SK-N-SH (cell line): Measurements from ENCODE around the gene AUTS2. TPM values are rescaled to one million over a fixed set of nuclear protein-coding genes. Genes with fewer than 3 reads are reported as not detected.

Experiments used
- CTCF ChIA-PET: fragments of 300-600, 350-600 bp; formaldehyde crosslinking; extraction: SDS; loops from one replicate; lab custom pipeline; 2021; lab: Yijun Ruan, JAX
- POLR2A ChIA-PET: fragments of 350-600 bp; sonication (Branson Sonifier 250); formaldehyde crosslinking; extraction: SDS; loops from one replicate; lab custom pipeline; 2020; ENCODE audit warnings: antibody characterized with exemption, inconsistent platforms; lab: Yijun Ruan, JAX
- DNase-seq: peaks from one replicate; pipeline ENCODE4 v3.0.0; 2012
- H2AFZ ChIP-seq: fragments of 200-600 bp; sonication (generic); 2 replicates; pipeline ENCODE4 v1.8.1; 2016; ENCODE audit warnings: antibody characterized with exemption, mild to moderate bottlenecking, low read depth
- H3F3A ChIP-seq: fragments of 200-600 bp; sonication (generic); replicated peaks from 2 replicates; pipeline ENCODE3; 2016; ENCODE audit warnings: antibody characterized with exemption, mild to moderate bottlenecking; ENCODE audit not compliant: insufficient read depth
- H3K27ac ChIP-seq, 2 experiments: fragments of 200-500 bp in 1 of 2; fragments of 200-600 bp in 1 of 2; sonication (Bioruptor generic) in 1 of 2; sonication (generic), shearing (Covaris generic) in 1 of 2; 2 replicates each; pipeline versions ENCODE4 v1.5.1 to v1.6.1; 2014 to 2016; ENCODE audit warnings: low read depth in 2 of 2, inconsistent platforms in 1 of 2, low read length in 1 of 2, mild to moderate bottlenecking in 1 of 2, mixed read lengths in 1 of 2
- H3K27me3 ChIP-seq: fragments of 200-600 bp; sonication (generic), shearing (Covaris generic); 2 replicates; pipeline ENCODE4 v1.6.1; 2016; ENCODE audit warnings: mixed run types; ENCODE audit not compliant: insufficient read depth
- H3K36me3 ChIP-seq, 2 experiments: fragments of 200-500 bp in 1 of 2; fragments of 200-600 bp in 1 of 2; sonication (Bioruptor generic) in 1 of 2; sonication (generic) in 1 of 2; replicated peaks in 1 of 2; 2 replicates each; pipeline versions ENCODE3 to v1.5.1; 2014 to 2016; ENCODE audit warnings: low read length in 1 of 2, mild to moderate bottlenecking in 1 of 2; ENCODE audit not compliant: insufficient read depth in 2 of 2, control insufficient read depth in 1 of 2
- H3K4me1 ChIP-seq, 2 experiments: fragments of 200-500 bp in 1 of 2; fragments of 200-600 bp in 1 of 2; sonication (Bioruptor generic) in 1 of 2; sonication (generic), shearing (Covaris generic) in 1 of 2; 2 replicates each; pipeline versions ENCODE4 v1.5.1 to v1.6.1; 2014 to 2016; ENCODE audit warnings: low read depth in 1 of 2, low read length in 1 of 2, mixed run types in 1 of 2; ENCODE audit not compliant: insufficient read depth in 2 of 2, control insufficient read depth in 1 of 2
- H3K4me2 ChIP-seq: fragments of 200-600 bp; sonication (generic), shearing (Covaris generic); 2 replicates; pipeline ENCODE4 v1.6.1; 2017; ENCODE audit warnings: mixed run types
- H3K4me3 ChIP-seq, 2 experiments: fragments of 200-500 bp in 1 of 2; fragments of 200-600 bp in 1 of 2; sonication (Bioruptor generic) in 1 of 2; sonication (generic), shearing (Covaris generic) in 1 of 2; 2 replicates each; pipeline versions ENCODE4 v1.5.1 to v1.8.1; 2014 to 2016; ENCODE audit warnings: low read depth in 2 of 2, inconsistent platforms in 1 of 2, low read length in 1 of 2, mild to moderate bottlenecking in 1 of 2, mixed read lengths in 1 of 2, moderate library complexity in 1 of 2
- H3K79me2 ChIP-seq: fragments of 200-600 bp; sonication (generic); 2 replicates; pipeline ENCODE4 v1.8.1; 2017; ENCODE audit warnings: mild to moderate bottlenecking; ENCODE audit not compliant: insufficient read depth
- H3K9ac ChIP-seq: fragments of 200-600 bp; sonication (generic); 2 replicates; pipeline ENCODE4 v1.6.1; 2017; ENCODE audit warnings: mixed run types
- H3K9me2 ChIP-seq: fragments of 200-600 bp; sonication (generic); 2 replicates; pipeline ENCODE4 v1.6.1; 2017; ENCODE audit warnings: mixed run types
- H3K9me3 ChIP-seq: fragments of 200-600 bp; sonication (generic); 2 replicates; pipeline ENCODE4 v1.6.1; 2017; ENCODE audit warnings: mixed run types, mild to moderate bottlenecking, moderate library complexity
- H4K20me1 ChIP-seq: fragments of 200-600 bp; sonication (generic); 2 replicates; pipeline ENCODE4 v1.6.1; 2017; ENCODE audit warnings: mild to moderate bottlenecking, mixed run types; ENCODE audit not compliant: insufficient read depth
- CHD2 ChIP-seq: fragments of 150-350 bp; IDR thresholded peaks from 2 replicates; pipeline ENCODE4 v1.6.1; 2018; ENCODE audit warnings: low read length; ENCODE audit not compliant: partially characterized antibody
- ELF1 ChIP-seq: IDR thresholded peaks from 2 replicates; pipeline ENCODE4 v1.4.0; 2012
- EP300 ChIP-seq, 2 experiments: IDR thresholded peaks; 2 replicates each; pipeline versions ENCODE4 v1.4.0 to v1.6.1; 2012; ENCODE audit warnings: borderline replicate concordance in 1 of 2, low read depth in 1 of 2, low read length in 1 of 2
- EZH2phosphoT487 ChIP-seq: fragments of 200-600 bp; sonication (generic); IDR thresholded peaks from 2 replicates; pipeline ENCODE4 v1.6.1; 2017; ENCODE audit warnings: low read depth, mixed run types, mild to moderate bottlenecking, antibody characterized with exemption, moderate library complexity, borderline replicate concordance
- FOSL2 ChIP-seq: IDR thresholded peaks from 2 replicates; pipeline ENCODE4 v1.4.0; 2012; ENCODE audit warnings: low read depth, mild to moderate bottlenecking, moderate library complexity, borderline replicate concordance
- FOXJ3 ChIP-seq: sonication (generic); formaldehyde crosslinking; IDR thresholded peaks from 2 replicates; pipeline ENCODE4 v1.5.1; 2020; ENCODE audit warnings: mild to moderate bottlenecking, missing genetic modification reagents
- GABPA ChIP-seq: IDR thresholded peaks from 2 replicates; pipeline ENCODE4 v1.4.0; 2012; ENCODE audit warnings: low read depth, mild to moderate bottlenecking
- GATA2 ChIP-seq: sonication (generic); formaldehyde crosslinking; IDR thresholded peaks from 2 replicates; pipeline ENCODE4 v1.5.0; 2020; ENCODE audit warnings: mild to moderate bottlenecking, missing genetic modification reagents
- JUND ChIP-seq: IDR thresholded peaks from 2 replicates; pipeline ENCODE4 v1.4.0; 2012
- MAX ChIP-seq: IDR thresholded peaks from 2 replicates; pipeline ENCODE4 v1.4.0; 2012; ENCODE audit warnings: low read depth
- MEF2A ChIP-seq: IDR thresholded peaks from 2 replicates; pipeline ENCODE4 v1.4.0; 2012; ENCODE audit warnings: low read depth, borderline replicate concordance
- NFIC ChIP-seq: IDR thresholded peaks from 2 replicates; pipeline ENCODE4 v1.4.0; 2012; ENCODE audit warnings: borderline replicate concordance
- NRF1 ChIP-seq: IDR thresholded peaks from 2 replicates; pipeline ENCODE4 v1.6.1; 2012; ENCODE audit warnings: low read depth, mild to moderate bottlenecking, low read length
- POLR2AphosphoS5 ChIP-seq: IDR thresholded peaks from 2 replicates; pipeline ENCODE4 v1.6.1; 2012; ENCODE audit warnings: low read depth, low read length
- RAD21 ChIP-seq: IDR thresholded peaks from 2 replicates; pipeline ENCODE4 v1.6.1; 2012; ENCODE audit warnings: mild to moderate bottlenecking, low read length
- RCOR1 ChIP-seq: fragments of 150-350 bp; IDR thresholded peaks from 2 replicates; pipeline ENCODE4 v1.6.1; 2017; ENCODE audit warnings: antibody characterized with exemption, low read length
- REST ChIP-seq: IDR thresholded peaks from 2 replicates; pipeline ENCODE4 v1.6.1; 2012; ENCODE audit warnings: mild to moderate bottlenecking, low read depth, low read length, moderate library complexity
- RFX5 ChIP-seq: IDR thresholded peaks from 2 replicates; pipeline ENCODE4 v1.6.1; 2012; ENCODE audit warnings: mild to moderate bottlenecking, improper control_type of control experiment, low read length
- RXRA ChIP-seq: IDR thresholded peaks from 2 replicates; pipeline ENCODE4 v1.4.0; 2012; ENCODE audit warnings: low read depth, mild to moderate bottlenecking, borderline replicate concordance
- SIN3A ChIP-seq: IDR thresholded peaks from 2 replicates; pipeline ENCODE4 v1.6.1; 2012; ENCODE audit warnings: low read depth, mild to moderate bottlenecking, low read length, moderate library complexity, borderline replicate concordance
- SMC3 ChIP-seq: IDR thresholded peaks from 2 replicates; pipeline ENCODE4 v1.6.1; 2012; ENCODE audit warnings: low read depth, low read length, improper control_type of control experiment
- TAF1 ChIP-seq: IDR thresholded peaks from 2 replicates; pipeline ENCODE4 v1.6.1; 2012; ENCODE audit warnings: low read depth, mild to moderate bottlenecking, low read length, moderate library complexity, borderline replicate concordance
- TCF12 ChIP-seq: IDR thresholded peaks from 2 replicates; pipeline ENCODE4 v1.4.0; 2012
- TEAD4 ChIP-seq: IDR thresholded peaks from 2 replicates; pipeline ENCODE4 v1.4.0; 2012; ENCODE audit warnings: mild to moderate bottlenecking, borderline replicate concordance; ENCODE audit not compliant: insufficient read depth
- USF2 ChIP-seq: fragments of 150-350 bp; IDR thresholded peaks from 2 replicates; pipeline ENCODE4 v1.6.1; 2017; ENCODE audit warnings: antibody characterized with exemption, low read length, low read depth, borderline replicate concordance
- YY1 ChIP-seq: IDR thresholded peaks from 2 replicates; pipeline ENCODE4 v1.4.0; 2012; ENCODE audit warnings: low read depth, mild to moderate bottlenecking
- WGBS: methylation state at CpG from one replicate; pipeline ENCODE4 v1.1.6; 2017; ENCODE audit warnings: low lambda C conversion rate; 5-methylcytosine and 5-hydroxymethylcytosine counted together
- polyA plus RNA-seq, 3 experiments: library from polyadenylated mRNA; depleted of rRNA; stranded (reverse); fragments of >200 nt; gene quantifications; 2 replicates each; pipeline ENCODE4 v1.2.3, GENCODE V29; 2012
- TF ChIP-seq, protein P1 (sequence below): fragments of 150-350 bp; IDR thresholded peaks from 2 replicates; pipeline ENCODE4 v1.6.1; 2016; ENCODE audit warnings: mild to moderate bottlenecking, low read depth, low read length
- TF ChIP-seq, protein P2 (sequence below): IDR thresholded peaks from 2 replicates; pipeline ENCODE4 v1.4.0; 2012; ENCODE audit warnings: low read depth, borderline replicate concordance

AUTS2 gene
- polyA plus RNA-seq, 1 of the 3 experiments (the other 2 are of a cell fraction): 15.6 TPM

GRCh38 chr7:69599955-69600709 lies 1.9 kb downstream of the AUTS2 start:
- H3K27me3 ChIP-seq: no peaks in the 10 kb centered on the region
- ChIA-PET POLR2A (interaction anchor here (1.1 kb wide), 2 partner anchors 41 to 139 kb away, joined by 3 read pairs; no protein-coding TSS in a partner anchor), CTCF (interaction anchor here (0.5 to 1.9 kb wide), 10 partner anchors 10 to 1101 kb away, joined by 3 to 7 read pairs (median 3); no protein-coding TSS in a partner anchor)
- peak overlapping the region; percentile 96 for H3K4me2 ChIP-seq
- H3K4me3 ChIP-seq: peak overlapping the region; percentile 89 to 100
- H3K27ac ChIP-seq: peak overlapping the region in 1 of 2 experiments; percentile 93; a peak in 3 of 4 replicates
- WGBS: 0% methylated on average over 26 of the region's 27 CpGs
- peaks cover 59% of the 10 kb centered on the region for H3K79me2 ChIP-seq
- H3K9ac ChIP-seq: peak overlapping the region; percentile 84
- no peaks in the 10 kb centered on the region for H3K9me2 ChIP-seq
- peak overlapping the region; percentile 91; the same call in 1 of the 2 replicates for H2AFZ ChIP-seq
- no peaks in the 10 kb centered on the region for H3K9me3 ChIP-seq
- DNase-seq: peak; percentile 49
- no peaks in the 10 kb centered on the region for H3K36me3 ChIP-seq
- H4K20me1 ChIP-seq: peaks cover 48% of the 10 kb centered on the region
- H3F3A ChIP-seq: peaks cover 23% of the 10 kb centered on the region
- peaks cover 8 to 27% of the 10 kb centered on the region in 2 experiments for H3K4me1 ChIP-seq
- TF ChIP-seq EZH2phosphoT487: no peak
- no peak for TF ChIP-seq NRF1
- TF ChIP-seq MAX: no peak
- TF ChIP-seq REST: no peak
- TF ChIP-seq GABPA: no peak
- no peak for TF ChIP-seq CHD2
- no peak for TF ChIP-seq JUND
- TF ChIP-seq SIN3A: 0 out of 2 replicates have a peak, but pooled peaks have one; percentile 23
- 0 out of 2 replicates have a peak, but pooled peaks have one; percentile 10 for TF ChIP-seq RAD21
- TF ChIP-seq MEF2A: no peak
- TF ChIP-seq RFX5: no peak
- TF ChIP-seq, protein P1, sequence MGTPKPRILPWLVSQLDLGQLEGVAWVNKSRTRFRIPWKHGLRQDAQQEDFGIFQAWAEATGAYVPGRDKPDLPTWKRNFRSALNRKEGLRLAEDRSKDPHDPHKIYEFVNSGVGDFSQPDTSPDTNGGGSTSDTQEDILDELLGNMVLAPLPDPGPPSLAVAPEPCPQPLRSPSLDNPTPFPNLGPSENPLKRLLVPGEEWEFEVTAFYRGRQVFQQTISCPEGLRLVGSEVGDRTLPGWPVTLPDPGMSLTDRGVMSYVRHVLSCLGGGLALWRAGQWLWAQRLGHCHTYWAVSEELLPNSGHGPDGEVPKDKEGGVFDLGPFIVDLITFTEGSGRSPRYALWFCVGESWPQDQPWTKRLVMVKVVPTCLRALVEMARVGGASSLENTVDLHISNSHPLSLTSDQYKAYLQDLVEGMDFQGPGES: no peak
- TF ChIP-seq TCF12: no peak
- no peak for TF ChIP-seq ELF1
- TF ChIP-seq POLR2AphosphoS5: no peak
- no peak for TF ChIP-seq NFIC
- TF ChIP-seq TEAD4: no peak
- TF ChIP-seq GATA2: no peak
- TF ChIP-seq RCOR1: no peak
- TF ChIP-seq EP300 (IDR thresholded peaks at IDR 0.05; ENCODE audit: borderline replicate concordance in 1 of 2, low read depth in 1 of 2, low read length in 1 of 2): no peak
- no peak for TF ChIP-seq USF2
- no peak for TF ChIP-seq FOSL2
- no peak for TF ChIP-seq YY1
- TF ChIP-seq, protein P2, sequence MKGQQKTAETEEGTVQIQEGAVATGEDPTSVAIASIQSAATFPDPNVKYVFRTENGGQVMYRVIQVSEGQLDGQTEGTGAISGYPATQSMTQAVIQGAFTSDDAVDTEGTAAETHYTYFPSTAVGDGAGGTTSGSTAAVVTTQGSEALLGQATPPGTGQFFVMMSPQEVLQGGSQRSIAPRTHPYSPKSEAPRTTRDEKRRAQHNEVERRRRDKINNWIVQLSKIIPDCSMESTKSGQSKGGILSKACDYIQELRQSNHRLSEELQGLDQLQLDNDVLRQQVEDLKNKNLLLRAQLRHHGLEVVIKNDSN: no peak
- no peak for TF ChIP-seq RXRA
- peak; percentile 65; the same call in 1 of the 2 replicates for TF ChIP-seq FOXJ3 (CRISPR knock-in tag)
- no peak; the same call in 1 of the 2 replicates for TF ChIP-seq SMC3
- TF ChIP-seq TAF1: no peak
